ENCODE results near the gene TNS3. TPM values are rescaled to one million over a fixed set of nuclear protein-coding genes. Genes with fewer than 3 reads are reported as not detected.

TNS3 gene
- total and polyA plus RNA-seq, 2 donors (not counting 3 experiments of a cell fraction or from before 2014, with no cell fraction given): 10.4 to 45.1 TPM

GRCh38 chr7:47514818-47515217 is 67.1 kb downstream of the TNS3 start:
- Histone ChIP-seq H3K79me2 (ENCODE audit: control insufficient read depth, insufficient read depth, low read length) (no peaks in the 10 kb centered on the region), H3K9me1 (replicated peaks; ENCODE audit: control insufficient read depth, extremely low read depth, insufficient read depth, low read length) (no peaks in the 10 kb centered on the region), H2AFZ (ENCODE audit: low read depth, low read length) (no peak overlapping the region), H3K27ac (ENCODE audit: insufficient read depth, low read depth, low read length) (no peak overlapping the region), H3K9me3 (replicated peaks; ENCODE audit: control insufficient read depth, insufficient read depth, low read length) (no peaks in the 10 kb centered on the region), H3K9ac (replicated peaks; ENCODE audit: extremely low read depth, insufficient read depth, low read length) (no peak overlapping the region), H3K36me3 (ENCODE audit: control insufficient read depth in 2 of 2, extremely low read depth in 1 of 2, insufficient read depth in 2 of 2, low read length in 2 of 2) (no peaks in the 10 kb centered on the region), H3K4me2 (ENCODE audit: insufficient read depth, low read length) (no peak overlapping the region), H3K27me3 (ENCODE audit: control insufficient read depth in 2 of 2, insufficient read depth in 2 of 2, low read length in 2 of 2) (no peaks in the 10 kb centered on the region), H3K4me3 (replicated peaks in 1 of 3; ENCODE audit: insufficient read depth in 1 of 3, low read depth in 1 of 3, low read length in 3 of 3) (no peak overlapping the region), H4K20me1 (replicated peaks; ENCODE audit: control insufficient read depth, extremely low read depth, insufficient read depth, low read length) (no peaks in the 10 kb centered on the region), H3K4me1 (ENCODE audit: control insufficient read depth, extremely low read depth, insufficient read depth, low read length) (no peaks in the 10 kb centered on the region)
- FAIRE-seq (no peak), DNase-seq (ENCODE audit: low read depth, low spot score) (no peak)
- ChIA-PET POLR2A (no interaction called here), CTCF (no interaction called here)
- dilution Hi-C loops (cut with MboI; ENCODE audit: extremely low pct_ligation_motif_present, low sequenced_read_pairs) (no loop called here), intact Hi-C loops (cut with micrococcal nuclease) (no loop called here)
- TF ChIP-seq POLR2A (IDR thresholded peaks at IDR 0.05; ENCODE audit: low read depth, low read length) (no peak), MYC (IDR thresholded peaks at IDR 0.05; ENCODE audit: low read depth, low read length) (no peak), FOS (IDR thresholded peaks at IDR 0.05; ENCODE audit: borderline replicate concordance, insufficient read depth, low read length) (no peak), GATA2 (IDR thresholded peaks at IDR 0.05; ENCODE audit: insufficient read depth, insufficient read length, low read depth, low read length) (no peak), JUN (IDR thresholded peaks at IDR 0.05; ENCODE audit: borderline replicate concordance, insufficient read depth, insufficient read length, low read depth) (no peak), MAX (IDR thresholded peaks at IDR 0.05; ENCODE audit: insufficient read depth, insufficient read length) (no peak)
- BruUV-seq (replicated peaks): no TSS peak

GRCh38 chr7:47514367-47514766 is 67.5 kb downstream of the TNS3 start:
- H3K27me3 ChIP-seq (ENCODE audit: control insufficient read depth in 2 of 2, insufficient read depth in 2 of 2, low read length in 2 of 2): no peaks in the 10 kb centered on the region
- DNase-seq (ENCODE audit: low read depth, low spot score): no peak
- no peak overlapping the region for H3K4me2 ChIP-seq (ENCODE audit: insufficient read depth, low read length)
- no peaks in the 10 kb centered on the region for H3K79me2 ChIP-seq (ENCODE audit: control insufficient read depth, insufficient read depth, low read length)
- H3K4me3 ChIP-seq (replicated peaks in 1 of 3; ENCODE audit: insufficient read depth in 1 of 3, low read depth in 1 of 3, low read length in 3 of 3): no peak overlapping the region
- intact Hi-C loops (cut with micrococcal nuclease): no loop called here
- no peaks in the 10 kb centered on the region for H4K20me1 ChIP-seq (replicated peaks; ENCODE audit: control insufficient read depth, extremely low read depth, insufficient read depth, low read length)
- H2AFZ ChIP-seq (ENCODE audit: low read depth, low read length): no peak overlapping the region
- FAIRE-seq: no peak
- dilution Hi-C loops (cut with MboI; ENCODE audit: extremely low pct_ligation_motif_present, low sequenced_read_pairs): no loop called here
- TF ChIP-seq FOS (IDR thresholded peaks at IDR 0.05; ENCODE audit: borderline replicate concordance, insufficient read depth, low read length) (no peak), POLR2A (IDR thresholded peaks at IDR 0.05; ENCODE audit: low read depth, low read length) (no peak), EZH2 (IDR thresholded peaks at IDR 0.05; ENCODE audit: borderline replicate concordance, low read depth, low read length, severe bottlenecking) (no peak), POLR2AphosphoS5 (IDR thresholded peaks at IDR 0.05; ENCODE audit: insufficient read depth, low read depth, low read length) (no peak), CTCF (IDR thresholded peaks at IDR 0.05; ENCODE audit: extremely low read depth in 1 of 2, insufficient read depth in 1 of 2, low read depth in 1 of 2, low read length in 2 of 2) (no peak), MAX (IDR thresholded peaks at IDR 0.05; ENCODE audit: insufficient read depth, insufficient read length) (no peak), GATA2 (IDR thresholded peaks at IDR 0.05; ENCODE audit: insufficient read depth, insufficient read length, low read depth, low read length) (no peak), MYC (IDR thresholded peaks at IDR 0.05; ENCODE audit: low read depth, low read length) (no peak), JUN (IDR thresholded peaks at IDR 0.05; ENCODE audit: borderline replicate concordance, insufficient read depth, insufficient read length, low read depth) (no peak)
- POLR2A ChIA-PET: no interaction called here
- H3K27ac ChIP-seq (ENCODE audit: insufficient read depth, low read depth, low read length): no peak overlapping the region
- H3K4me1 ChIP-seq (ENCODE audit: control insufficient read depth, extremely low read depth, insufficient read depth, low read length): no peaks in the 10 kb centered on the region
- no peaks in the 10 kb centered on the region for H3K9me1 ChIP-seq (replicated peaks; ENCODE audit: control insufficient read depth, extremely low read depth, insufficient read depth, low read length)
- no TSS peak for BruUV-seq (replicated peaks)
- no peaks in the 10 kb centered on the region for H3K36me3 ChIP-seq (ENCODE audit: control insufficient read depth in 2 of 2, extremely low read depth in 1 of 2, insufficient read depth in 2 of 2, low read length in 2 of 2)
- no peak overlapping the region for H3K9ac ChIP-seq (replicated peaks; ENCODE audit: extremely low read depth, insufficient read depth, low read length)
- CTCF ChIA-PET: no interaction called here
- no peaks in the 10 kb centered on the region for H3K9me3 ChIP-seq (replicated peaks; ENCODE audit: control insufficient read depth, insufficient read depth, low read length)

Data from endothelial cell of umbilical vein (primary cell).